ENCODE measurements around the gene SESN2. TPM values are rescaled to one million over a fixed set of nuclear protein-coding genes. Genes with fewer than 3 reads are reported as not detected.

Gene SESN2
- total RNA-seq, 3 donors from 2014 or later, result 20.4 to 32.3 (median 27.6) TPM

GRCh38 chr1:28313702-28314546, 54.6 kb downstream of the SESN2 start:
- no peak for TF ChIP-seq CTCF (IDR thresholded peaks at IDR 0.05)
- no peak overlapping the region for H3K4me3 ChIP-seq
- DNase-seq (peak in 1 of 3 donors; percentile 78), ATAC-seq (peak; percentile 93)
- no peaks in the 10 kb centered on the region for H3K36me3 ChIP-seq (ENCODE audit: low read depth)
- H3K4me1 ChIP-seq (ENCODE audit: low read depth), result no peaks in the 10 kb centered on the region
- no peaks in the 10 kb centered on the region for H3K9me3 ChIP-seq
- intact Hi-C loops (cut with DNase I, micrococcal nuclease), result no loop called here

GRCh38 chr1:28314547-28314941, 55.2 kb downstream of the SESN2 start:
- ATAC-seq (peak; percentile 19), DNase-seq (no peak)
- Histone ChIP-seq H3K9me3 (no peaks in the 10 kb centered on the region), H3K4me3 (no peak overlapping the region), H3K4me1 (ENCODE audit: low read depth) (no peaks in the 10 kb centered on the region), H3K36me3 (ENCODE audit: low read depth) (no peaks in the 10 kb centered on the region)
- no peak for TF ChIP-seq CTCF (IDR thresholded peaks at IDR 0.05)
- intact Hi-C loops (cut with DNase I, micrococcal nuclease), result no loop called here

- H3K4me1 ChIP-seq (ENCODE audit: low read depth), result no peaks in the 10 kb centered on the region
- no peaks in the 10 kb centered on the region for H3K36me3 ChIP-seq (ENCODE audit: low read depth)
- ATAC-seq, result no peak
- DNase-seq, result no peak
- no peaks in the 10 kb centered on the region for H3K9me3 ChIP-seq
- intact Hi-C loops (cut with DNase I, micrococcal nuclease), result no loop called here
- H3K4me3 ChIP-seq, result no peak overlapping the region
- TF ChIP-seq CTCF (IDR thresholded peaks at IDR 0.05), result no peak
Observed at GRCh38 chr1:28317014-28317413, 57.7 kb downstream of the SESN2 start.

- Histone ChIP-seq H3K4me1 (ENCODE audit: low read depth) (peaks cover 18% of the 10 kb centered on the region), H3K36me3 (ENCODE audit: low read depth) (no peaks in the 10 kb centered on the region), H3K9me3 (no peaks in the 10 kb centered on the region), H3K4me3 (no peak overlapping the region)
- peak; percentile 91 for ATAC-seq
- peak in 2 of 3 donors; percentile 39 to 85 for DNase-seq
- intact Hi-C loops (cut with DNase I, micrococcal nuclease), result no loop called here
- no peak for TF ChIP-seq CTCF (IDR thresholded peaks at IDR 0.05)
Observed at GRCh38 chr1:28322194-28322593, 62.9 kb downstream of the SESN2 start.

- no peaks in the 10 kb centered on the region for H3K36me3 ChIP-seq (ENCODE audit: low read depth)
- TF ChIP-seq CTCF (IDR thresholded peaks at IDR 0.05), result no peak
- intact Hi-C loops (cut with DNase I, micrococcal nuclease), result no loop called here
- H3K4me1 ChIP-seq (ENCODE audit: low read depth), result peaks cover 32% of the 10 kb centered on the region
- H3K4me3 ChIP-seq, result no peak overlapping the region
- ATAC-seq (peak; percentile 60), DNase-seq (no peak)
- no peaks in the 10 kb centered on the region for H3K9me3 ChIP-seq
Observed at GRCh38 chr1:28323720-28324119, 64.4 kb downstream of the SESN2 start.
